ENCODE measurements around the gene TMEM272. TPM values are rescaled to one million over a fixed set of nuclear protein-coding genes. Genes with fewer than 3 reads are reported as not detected.
A peak's percentile ranks its signal among the peaks of the same experiment; 100 is the strongest.

TMEM272 gene
- total and polyA plus RNA-seq, 2 donors from 2014 or later: 0.19 to 0.28 TPM

- peaks cover 0 to 10% (median 10%) of the 10 kb centered on the region in 3 donors for H3K4me1 ChIP-seq (ENCODE audit: control insufficient read depth in 2 of 3, insufficient read depth in 2 of 3, low read depth in 1 of 3, low read length in 3 of 3)
- no peak overlapping the region for H3K4me3 ChIP-seq (ENCODE audit: low read length in 3 of 3)
- no peak for FAIRE-seq
- DNase-seq: peak in 2 of 5 donors; percentile 43 to 83
- TF ChIP-seq, protein P1, sequence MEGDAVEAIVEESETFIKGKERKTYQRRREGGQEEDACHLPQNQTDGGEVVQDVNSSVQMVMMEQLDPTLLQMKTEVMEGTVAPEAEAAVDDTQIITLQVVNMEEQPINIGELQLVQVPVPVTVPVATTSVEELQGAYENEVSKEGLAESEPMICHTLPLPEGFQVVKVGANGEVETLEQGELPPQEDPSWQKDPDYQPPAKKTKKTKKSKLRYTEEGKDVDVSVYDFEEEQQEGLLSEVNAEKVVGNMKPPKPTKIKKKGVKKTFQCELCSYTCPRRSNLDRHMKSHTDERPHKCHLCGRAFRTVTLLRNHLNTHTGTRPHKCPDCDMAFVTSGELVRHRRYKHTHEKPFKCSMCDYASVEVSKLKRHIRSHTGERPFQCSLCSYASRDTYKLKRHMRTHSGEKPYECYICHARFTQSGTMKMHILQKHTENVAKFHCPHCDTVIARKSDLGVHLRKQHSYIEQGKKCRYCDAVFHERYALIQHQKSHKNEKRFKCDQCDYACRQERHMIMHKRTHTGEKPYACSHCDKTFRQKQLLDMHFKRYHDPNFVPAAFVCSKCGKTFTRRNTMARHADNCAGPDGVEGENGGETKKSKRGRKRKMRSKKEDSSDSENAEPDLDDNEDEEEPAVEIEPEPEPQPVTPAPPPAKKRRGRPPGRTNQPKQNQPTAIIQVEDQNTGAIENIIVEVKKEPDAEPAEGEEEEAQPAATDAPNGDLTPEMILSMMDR (IDR thresholded peaks at IDR 0.05; ENCODE audit: borderline replicate concordance, extremely low read depth, insufficient read depth): no peak
- H3K36me3 ChIP-seq (ENCODE audit: control insufficient read depth in 2 of 3, insufficient read depth in 3 of 3, low read length in 3 of 3): peaks cover 0 to 17% (median 6%) of the 10 kb centered on the region in 3 donors
- H3K27me3 ChIP-seq (ENCODE audit: control insufficient read depth, insufficient read depth, low read length): no peaks in the 10 kb centered on the region
- no peaks in the 10 kb centered on the region for H3K9me3 ChIP-seq (ENCODE audit: control insufficient read depth in 2 of 3, insufficient read depth in 1 of 3, low read length in 3 of 3)
- peak overlapping the region; percentile 34 to 65 for H3K27ac ChIP-seq (ENCODE audit: low read depth in 2 of 2, low read length in 2 of 2)
- intact Hi-C loops (cut with DNase I): no loop called here
- no peak overlapping the region for H3K9ac ChIP-seq (ENCODE audit: low read length in 3 of 3)
These were observed 80.5 kb downstream of the TMEM272 start for GRCh38 chr13:51764184-51765141.

DNA sequence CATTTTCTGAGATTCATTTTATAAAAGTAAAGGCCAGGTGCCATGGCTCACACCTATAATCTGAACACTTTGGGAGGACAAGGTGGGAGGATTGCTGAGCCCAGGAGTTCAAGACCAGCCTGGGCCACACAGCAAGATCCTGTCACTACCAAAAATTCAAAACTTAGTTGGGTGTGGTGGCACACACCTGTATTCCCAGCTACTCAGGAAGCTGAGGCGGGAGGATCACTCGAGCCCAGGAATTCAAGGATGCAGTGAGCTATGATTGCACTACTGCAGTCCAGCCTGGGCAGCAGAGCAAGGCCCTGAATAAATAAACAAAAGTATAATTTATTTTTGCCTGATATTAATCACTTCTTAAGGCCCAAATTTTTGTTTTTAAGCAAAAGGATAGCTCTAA lies 81.5 kb downstream of the TMEM272 start:
- H3K9ac ChIP-seq (ENCODE audit: low read length in 3 of 3): no peak overlapping the region
- H3K4me3 ChIP-seq (ENCODE audit: low read length in 3 of 3): no peak overlapping the region
- H3K9me3 ChIP-seq (ENCODE audit: control insufficient read depth in 2 of 3, insufficient read depth in 1 of 3, low read length in 3 of 3): no peaks in the 10 kb centered on the region
- no peaks in the 10 kb centered on the region for H3K27me3 ChIP-seq (ENCODE audit: control insufficient read depth, insufficient read depth, low read length)
- TF ChIP-seq, protein P1 (IDR thresholded peaks at IDR 0.05; ENCODE audit: borderline replicate concordance, extremely low read depth, insufficient read depth): no peak
- intact Hi-C loops (cut with DNase I): no loop called here
- peaks cover 0 to 10% (median 10%) of the 10 kb centered on the region in 3 donors for H3K4me1 ChIP-seq (ENCODE audit: control insufficient read depth in 2 of 3, insufficient read depth in 2 of 3, low read depth in 1 of 3, low read length in 3 of 3)
- H3K36me3 ChIP-seq (ENCODE audit: control insufficient read depth in 2 of 3, insufficient read depth in 3 of 3, low read length in 3 of 3): peaks cover 0 to 20% (median 8%) of the 10 kb centered on the region in 3 donors
- DNase-seq: no peak
- FAIRE-seq: no peak
- H3K27ac ChIP-seq (ENCODE audit: low read depth in 2 of 2, low read length in 2 of 2): no peak overlapping the region

Other genes starting within 250 kb of the TMEM272 start
- 20.4 TPM for gene DHRS12, start 41.0 kb downstream of the TMEM272 start, total RNA-seq
- gene DHRS12, start 41.0 kb downstream of the TMEM272 start, polyA plus RNA-seq (ENCODE audit: insufficient read depth, low read depth, low replicate concordance): 36.1 TPM
- not detected for gene CCDC70, start 16.8 kb upstream of the TMEM272 start, total RNA-seq
- not detected for gene CCDC70, start 16.8 kb upstream of the TMEM272 start, polyA plus RNA-seq (ENCODE audit: insufficient read depth, low read depth, low replicate concordance)
- gene ATP7B, start 166.3 kb upstream of the TMEM272 start, total RNA-seq: 5.7 TPM
- 2.0 TPM for gene ATP7B, start 166.3 kb upstream of the TMEM272 start, polyA plus RNA-seq (ENCODE audit: insufficient read depth, low read depth, low replicate concordance)
- gene ALG11, start 167.2 kb upstream of the TMEM272 start, total RNA-seq: 39.5 TPM
- gene ALG11, start 167.2 kb upstream of the TMEM272 start, polyA plus RNA-seq (ENCODE audit: insufficient read depth, low read depth, low replicate concordance): 3.1 TPM
- gene UTP14C, start 179.5 kb upstream of the TMEM272 start, total RNA-seq: 20.3 TPM
- gene UTP14C, start 179.5 kb upstream of the TMEM272 start, polyA plus RNA-seq (ENCODE audit: insufficient read depth, low read depth, low replicate concordance): 8.8 TPM

Data from kidney (tissue), 14 donors.